Upper lobe of left lung (tissue), 6 donors: ENCODE results near the gene ARPP21. TPM values are rescaled to one million over a fixed set of nuclear protein-coding genes. Genes with fewer than 3 reads are reported as not detected.
A peak's percentile ranks its signal among the peaks of the same experiment; 100 is the strongest.

ENCODE experiments used
- ATAC-seq, 2 donors: fragments of 200-7000 bp; cut with Tn5 transposase; one replicate each; pipeline ENCODE4 v1.9.1; 2022; ENCODE audit warnings: mild to moderate bottlenecking in 2 of 2, moderate library complexity in 2 of 2; ENCODE audit not compliant: low FRiP score in 2 of 2
- DNase-seq, 2 donors: peaks; one replicate each; pipeline ENCODE4 v3.0.0-alpha.2; 2019 to 2020
- H3K27ac ChIP-seq, 4 donors: fragments of 200-600 bp; sonication (generic); one replicate each; pipeline ENCODE4 v1.5.1; 2016 to 2019
- H3K27me3 ChIP-seq, 4 donors: fragments of 200-600 bp; sonication (generic); one replicate each; pipeline ENCODE4 v1.5.1; 2017 to 2019
- H3K36me3 ChIP-seq, 4 donors: fragments of 200-600 bp; sonication (generic); one replicate each; pipeline ENCODE4 v1.5.1; 2016 to 2019
- H3K4me1 ChIP-seq, 4 donors: fragments of 200-600 bp; sonication (generic); one replicate each; pipeline ENCODE4 v1.5.1; 2018 to 2019
- H3K4me3 ChIP-seq, 4 donors: fragments of 200-600 bp; sonication (generic); one replicate each; pipeline ENCODE4 v1.5.1; 2017 to 2019; ENCODE audit warnings: mild to moderate bottlenecking in 2 of 4, moderate library complexity in 1 of 4
- H3K9me3 ChIP-seq, 4 donors: fragments of 200-600 bp; sonication (generic); one replicate each; pipeline ENCODE4 v1.5.1; 2018 to 2019
- CTCF ChIP-seq, 6 experiments: fragments of 450-650 bp in 4 of 6; fragments of 200-600 bp in 2 of 6; sonication (generic) in 2 of 6; IDR thresholded peaks; one replicate each; pipeline ENCODE4 v1.5.1; 2016 to 2019; ENCODE audit warnings: antibody characterized with exemption in 6 of 6
- EP300 ChIP-seq, 4 donors: sonication (generic); formaldehyde crosslinking; IDR thresholded peaks; one replicate each; pipeline ENCODE4 v1.5.1; 2017; ENCODE audit warnings: antibody characterized with exemption in 4 of 4, control low read depth in 2 of 4
- POLR2A ChIP-seq, 4 donors: fragments of 450-650 bp; IDR thresholded peaks; one replicate each; pipeline ENCODE4 v1.5.1; 2016 to 2017; ENCODE audit warnings: antibody characterized with exemption in 4 of 4, mild to moderate bottlenecking in 2 of 4
- POLR2AphosphoS5 ChIP-seq, 2 donors: sonication (generic); formaldehyde crosslinking; IDR thresholded peaks; one replicate each; pipeline ENCODE4 v1.5.1; 2017; ENCODE audit warnings: antibody characterized with exemption in 2 of 2
- WGBS, 2 donors: methylation state at CpG; one replicate each; pipeline ENCODE4 v1.1.5; 2017 to 2018; 5-methylcytosine and 5-hydroxymethylcytosine counted together
- total RNA-seq, 6 donors: library from RNA; depleted of rRNA in 4 of 6; stranded (reverse); fragments of >200 nt in 4 of 6; gene quantifications; one replicate each; pipeline versions ENCODE4 v1.1.0 to v1.2.1, GENCODE V29; 2016 to 2021
- donor health status: DM: no; HTN: no; CAD: no; lungs with moderate emphysema.
- donor health status: DM: no; HTN: yes; CAD: no; lungs with severe emphysema.

ARPP21 gene
- total RNA-seq, 6 donors from 2014 or later, result not detected

GRCh38 chr3:35635926-35636683, 3.2 kb upstream of the ARPP21 start:
- Histone ChIP-seq H3K4me1 (peaks cover 7 to 14% (median 10%) of the 10 kb centered on the region in 4 donors), H3K27ac (no peak overlapping the region), H3K4me3 (no peak overlapping the region), H3K9me3 (no peaks in the 10 kb centered on the region), H3K36me3 (no peaks in the 10 kb centered on the region), H3K27me3 (peaks cover 0 to 14% (median 12%) of the 10 kb centered on the region in 4 donors)
- ATAC-seq (no peak), DNase-seq (no peak)
- TF ChIP-seq EP300 (IDR thresholded peaks at IDR 0.05) (no peak), POLR2AphosphoS5 (IDR thresholded peaks at IDR 0.05) (no peak), POLR2A (IDR thresholded peaks at IDR 0.05) (no peak)
- WGBS, 2 donors, result 86 to 89% methylated on average over 4 of the region's 4 CpGs

- Histone ChIP-seq H3K27me3 (peaks cover 0 to 14% (median 12%) of the 10 kb centered on the region in 4 donors), H3K36me3 (no peaks in the 10 kb centered on the region), H3K4me3 (no peak overlapping the region), H3K9me3 (no peaks in the 10 kb centered on the region), H3K27ac (no peak overlapping the region), H3K4me1 (peaks cover 7 to 14% (median 10%) of the 10 kb centered on the region in 4 donors)
- WGBS, 2 donors, result 83 to 84% methylated on average over 15 of the region's 15 CpGs
- DNase-seq (no peak), ATAC-seq (no peak)
- TF ChIP-seq POLR2A (IDR thresholded peaks at IDR 0.05), result no peak
- TF ChIP-seq POLR2AphosphoS5 (IDR thresholded peaks at IDR 0.05), result no peak
- no peak for TF ChIP-seq EP300 (IDR thresholded peaks at IDR 0.05)
- no peak for TF ChIP-seq CTCF (IDR thresholded peaks at IDR 0.05)
These were observed 910 bp upstream of the ARPP21 start for GRCh38 chr3:35638251-35638979.

GRCh38 chr3:35638980-35639253, 408 bp upstream of the ARPP21 start:
- ATAC-seq (peak; percentile 15 to 18), DNase-seq (no peak)
- peak overlapping the region in 2 of 4 donors; percentile 15 to 36 for H3K4me3 ChIP-seq
- 23 to 28% methylated on average over 12 to 19 of the region's 21 CpGs for WGBS, 2 donors
- TF ChIP-seq CTCF (IDR thresholded peaks at IDR 0.05) (no peak), POLR2AphosphoS5 (IDR thresholded peaks at IDR 0.05) (no peak), POLR2A (IDR thresholded peaks at IDR 0.05) (no peak), EP300 (IDR thresholded peaks at IDR 0.05) (no peak)
- peaks cover 0 to 14% (median 12%) of the 10 kb centered on the region in 4 donors for H3K27me3 ChIP-seq
- no peaks in the 10 kb centered on the region for H3K9me3 ChIP-seq
- H3K4me1 ChIP-seq, result peaks cover 7 to 14% (median 10%) of the 10 kb centered on the region in 4 donors
- H3K36me3 ChIP-seq, result no peaks in the 10 kb centered on the region
- H3K27ac ChIP-seq, result no peak overlapping the region

GRCh38 chr3:35640190-35641165, 1.2 kb downstream of the ARPP21 start:
- WGBS, 2 donors, result 57 to 58% methylated on average over 10 of the region's 10 CpGs
- Histone ChIP-seq H3K4me1 (peaks cover 7 to 14% (median 10%) of the 10 kb centered on the region in 4 donors), H3K36me3 (no peaks in the 10 kb centered on the region), H3K27ac (no peak overlapping the region), H3K9me3 (no peaks in the 10 kb centered on the region), H3K27me3 (peaks cover 0 to 14% (median 12%) of the 10 kb centered on the region in 4 donors), H3K4me3 (no peak overlapping the region)
- ATAC-seq, result no peak
- DNase-seq, result no peak
- no peak for TF ChIP-seq CTCF (IDR thresholded peaks at IDR 0.05)
- no peak for TF ChIP-seq POLR2A (IDR thresholded peaks at IDR 0.05)
- TF ChIP-seq POLR2AphosphoS5 (IDR thresholded peaks at IDR 0.05), result no peak
